HepG2 (cell line): ENCODE data around the gene MAPK12. TPM values are rescaled to one million over a fixed set of nuclear protein-coding genes. Genes with fewer than 3 reads are reported as not detected.
A peak's percentile ranks its signal among the peaks of the same experiment; 100 is the strongest.

Experiments
- LBX2 ChIP-seq: sonication (generic); formaldehyde crosslinking; IDR thresholded peaks from 2 replicates; pipeline ENCODE4 v1.5.0; 2020; ENCODE audit warnings: missing genetic modification reagents, mild to moderate bottlenecking, borderline replicate concordance
- MATR3 ChIP-seq: sonication (generic); formaldehyde crosslinking; IDR thresholded peaks from 2 replicates; pipeline ENCODE4 v1.4.0; 2020; ENCODE audit warnings: missing genetic modification reagents
- NR2F6 ChIP-seq, 2 experiments: IDR thresholded peaks; 2 replicates each; pipeline ENCODE4 v1.6.1; 2016; ENCODE audit warnings: antibody characterized with exemption in 1 of 2, mild to moderate bottlenecking in 1 of 2
- RERE ChIP-seq: IDR thresholded peaks from 2 replicates; pipeline ENCODE4 v1.6.1; 2016; ENCODE audit warnings: low read depth, missing genetic modification reagents, missing compliant biosample characterization
- REXO4 ChIP-seq: sonication (generic); formaldehyde crosslinking; IDR thresholded peaks from 2 replicates; pipeline ENCODE4 v1.8.0; 2022; ENCODE audit warnings: missing genetic modification reagents, mild to moderate bottlenecking, borderline replicate concordance
- SIX1 ChIP-seq: sonication (generic); formaldehyde crosslinking; IDR thresholded peaks from 2 replicates; pipeline ENCODE4 v1.4.0; 2020; ENCODE audit warnings: missing genetic modification reagents, borderline replicate concordance
- TAF15 ChIP-seq: fragments of 200-400 bp; formaldehyde crosslinking; IDR thresholded peaks from one replicate; pipeline ENCODE4 v1.6.1; 2018; ENCODE audit warnings: mild to moderate bottlenecking, low read depth, low read length; ENCODE audit not compliant: poor library complexity, severe bottlenecking
- YY1 ChIP-seq: IDR thresholded peaks from 2 replicates; pipeline ENCODE4 v1.6.1; 2011; ENCODE audit warnings: low read length, low read depth, moderate library complexity, mild to moderate bottlenecking; ENCODE audit not compliant: insufficient read depth, insufficient replicate concordance
- ZBTB38 ChIP-seq: sonication (generic); formaldehyde crosslinking; IDR thresholded peaks from 2 replicates; pipeline ENCODE4 v1.5.1; 2020; ENCODE audit warnings: mild to moderate bottlenecking, missing genetic modification reagents
- ZBTB46 ChIP-seq: sonication (generic); formaldehyde crosslinking; IDR thresholded peaks from 2 replicates; pipeline ENCODE4 v1.4.0; 2020; ENCODE audit warnings: mild to moderate bottlenecking, missing genetic modification reagents, borderline replicate concordance
- ZNF12 ChIP-seq: sonication (generic); formaldehyde crosslinking; IDR thresholded peaks from 2 replicates; pipeline ENCODE4 v1.5.0; 2020; ENCODE audit warnings: missing genetic modification reagents
- ZNF333 ChIP-seq: sonication (generic); formaldehyde crosslinking; IDR thresholded peaks from 2 replicates; pipeline ENCODE4 v1.4.0; 2020; ENCODE audit warnings: mild to moderate bottlenecking, missing genetic modification reagents, borderline replicate concordance
- ZNF335 ChIP-seq: sonication (generic); formaldehyde crosslinking; IDR thresholded peaks from 2 replicates; pipeline ENCODE4 v1.4.0; 2020; ENCODE audit warnings: missing genetic modification reagents
- ZNF484 ChIP-seq: sonication (generic); formaldehyde crosslinking; IDR thresholded peaks from 2 replicates; pipeline ENCODE4 v1.5.1; 2020; ENCODE audit warnings: mild to moderate bottlenecking, low read depth, missing genetic modification reagents, borderline replicate concordance
- ZNF557 ChIP-seq: sonication (generic); formaldehyde crosslinking; IDR thresholded peaks from 2 replicates; pipeline ENCODE4 v1.4.0; 2020; ENCODE audit warnings: missing genetic modification reagents
- ZNF629 ChIP-seq: sonication (generic); formaldehyde crosslinking; conservative IDR thresholded peaks from 2 replicates; pipeline ENCODE4 v1.5.0; 2020; ENCODE audit warnings: missing genetic modification reagents
- ZNF703 ChIP-seq: sonication (generic); formaldehyde crosslinking; IDR thresholded peaks from 2 replicates; pipeline ENCODE4 v1.5.1; 2020; ENCODE audit warnings: missing genetic modification reagents, mild to moderate bottlenecking, moderate library complexity, borderline replicate concordance
- ZNF770 ChIP-seq: sonication (generic); formaldehyde crosslinking; IDR thresholded peaks from 2 replicates; pipeline ENCODE4 v1.5.0; 2020; ENCODE audit warnings: mild to moderate bottlenecking, missing genetic modification reagents
- polyA plus RNA-seq, 8 experiments: library from polyadenylated mRNA; depleted of rRNA in 3 of 8; stranded (reverse) in 7 of 8; unstranded in 1 of 8; fragments of >200 nt; fragmentation: Illumina TruSeq in 4 of 8; extraction: Trizol in 4 of 8; gene quantifications; 2 replicates each; pipeline versions ENCODE4 v1.2.1 to v1.2.3, GENCODE V29; 2011 to 2016; ENCODE audit warnings: low read depth in 4 of 8, missing spikeins in 1 of 8, mixed read lengths in 1 of 8; ENCODE audit not compliant: insufficient read depth in 1 of 8
- total RNA-seq, 5 experiments: library from RNA; depleted of rRNA; stranded (reverse); fragments of >200 nt; fragmentation: Illumina TruSeq; extraction: Trizol; gene quantifications; 2 replicates each; pipeline ENCODE4 v1.2.3, GENCODE V29; 2016; ENCODE audit warnings: low read depth in 1 of 5

MAPK12 gene
- total and polyA plus RNA-seq, 2 of the 13 experiments (the other 11 are each of a cell fraction or from before 2014, with no cell fraction given), result 22.2 to 23.3 TPM

GRCh38 chr22:50250555-50251476, 10.7 kb downstream of the MAPK12 start, which contains the start of gene HDAC10 (continued):
- no peak for TF ChIP-seq RERE
- TF ChIP-seq MATR3, result no peak
- TF ChIP-seq YY1, result peak; percentile 58
- TF ChIP-seq SIX1 (CRISPR knock-in tag), result no peak
- TF ChIP-seq LBX2 (CRISPR knock-in tag), result no peak
- 0 out of 2 replicates have a peak, but pooled peaks have one; percentile 29 for TF ChIP-seq ZBTB46
- no peak for TF ChIP-seq TAF15
- no peak for TF ChIP-seq ZNF770 (CRISPR knock-in tag)
- no peak for TF ChIP-seq ZNF333 (CRISPR knock-in tag)
- TF ChIP-seq ZNF629 (CRISPR knock-in tag), result no peak
- TF ChIP-seq ZNF703, result peak; percentile 9; the same call in 1 of the 2 replicates
- no peak for TF ChIP-seq ZNF557 (CRISPR knock-in tag)
- TF ChIP-seq REXO4 (CRISPR knock-in tag), result no peak
- 0 out of 2 replicates have a peak, but pooled peaks have one; percentile 14 for TF ChIP-seq ZNF12
- no peak for TF ChIP-seq ZNF335
- TF ChIP-seq ZNF484 (CRISPR knock-in tag), result no peak
- no peak for TF ChIP-seq NR2F6 (IDR thresholded peaks at IDR 0.05)
- TF ChIP-seq NR2F6 (CRISPR knock-in tag; IDR thresholded peaks at IDR 0.05), result no peak; the same call in 1 of the 2 replicates
- 0 out of 2 replicates have a peak, but pooled peaks have one; percentile 25 for TF ChIP-seq ZBTB38 (CRISPR knock-in tag)
